WTC11 (cell line): ENCODE results near the gene RUNX1. TPM values are rescaled to one million over a fixed set of nuclear protein-coding genes. Genes with fewer than 3 reads are reported as not detected.

ENCODE experiments used
- ATAC-seq: fragments of 200-7000 bp; cut with Tn5 transposase; 2 replicates; pipeline ENCODE4 v1.10.0; 2021; ENCODE audit warnings: mild to moderate bottlenecking, moderate library complexity
- CTCF ChIA-PET: fragments of 300-600 bp; sonication (Branson Sonifier 250); formaldehyde crosslinking; loops from one replicate; lab custom pipeline; 2021; ENCODE audit warnings: antibody characterized with exemption; lab: Charles Lee
- POLR2A ChIA-PET: fragments of 350-600 bp; sonication (Branson Sonifier 250); formaldehyde crosslinking; loops from one replicate; lab custom pipeline; 2021; ENCODE audit warnings: antibody characterized with exemption; lab: Charles Lee
- DNase-seq: peaks from one replicate; pipeline ENCODE4 v3.0.0; 2021; ENCODE audit warnings: low spot score
- H3K27ac Mint-ChIP-seq: 2 replicates; pipeline ENCODE4 v1.8.0; 2021; ENCODE audit warnings: mixed read lengths
- H3K27me3 Mint-ChIP-seq: 2 replicates; pipeline ENCODE4 v1.8.0; 2021; ENCODE audit warnings: low read depth, mild to moderate bottlenecking, moderate library complexity, mixed read lengths
- H3K36me3 Mint-ChIP-seq: 2 replicates; pipeline ENCODE4 v1.8.0; 2021; ENCODE audit warnings: mixed read lengths
- H3K4me1 Mint-ChIP-seq: 2 replicates; pipeline ENCODE4 v1.8.0; 2022; ENCODE audit warnings: mixed read lengths
- H3K4me3 Mint-ChIP-seq: 2 replicates; pipeline ENCODE4 v1.8.0; 2021; ENCODE audit warnings: mild to moderate bottlenecking, moderate library complexity, mixed read lengths
- H3K9me3 Mint-ChIP-seq: 2 replicates; pipeline ENCODE4 v1.8.0; 2021; ENCODE audit warnings: mixed read lengths
- CBFB ChIP-seq: sonication (generic); formaldehyde crosslinking; IDR thresholded peaks from 2 replicates; pipeline ENCODE4 v1.8.1; 2022; ENCODE audit warnings: mild to moderate bottlenecking, low read depth, missing genetic modification reagents
- ELF4 ChIP-seq: sonication (generic); formaldehyde crosslinking; IDR thresholded peaks from 2 replicates; pipeline ENCODE4 v1.8.1; 2022; ENCODE audit warnings: low read depth, mild to moderate bottlenecking, moderate library complexity, missing genetic modification reagents
- FOXK1 ChIP-seq: sonication (generic); formaldehyde crosslinking; IDR thresholded peaks from 2 replicates; pipeline ENCODE4 v1.8.0; 2022; ENCODE audit warnings: mild to moderate bottlenecking, moderate library complexity, missing genetic modification reagents
- GABPB1 ChIP-seq: sonication (generic); formaldehyde crosslinking; IDR thresholded peaks from 2 replicates; pipeline ENCODE4 v1.8.1; 2023; ENCODE audit warnings: mild to moderate bottlenecking, missing genetic modification reagents
- GTF2I ChIP-seq: fragments of 250-450 bp; sonication (Bioruptor Pico); conservative IDR thresholded peaks from 2 replicates; pipeline ENCODE4 v1.4.0; 2021; ENCODE audit warnings: mild to moderate bottlenecking
- MLX ChIP-seq: sonication (generic); formaldehyde crosslinking; IDR thresholded peaks from 2 replicates; pipeline ENCODE4 v1.8.1; 2023; ENCODE audit warnings: mild to moderate bottlenecking, missing genetic modification reagents, moderate library complexity
- MYBL2 ChIP-seq: sonication (generic); formaldehyde crosslinking; IDR thresholded peaks from 2 replicates; pipeline ENCODE4 v1.8.1; 2023; ENCODE audit warnings: mild to moderate bottlenecking, moderate library complexity, missing genetic modification reagents
- NFYB ChIP-seq: sonication (generic); formaldehyde crosslinking; conservative IDR thresholded peaks from 2 replicates; pipeline ENCODE4 v1.8.0; 2022; ENCODE audit warnings: low read depth, missing genetic modification reagents
- NR1H2 ChIP-seq: sonication (generic); formaldehyde crosslinking; IDR thresholded peaks from 2 replicates; pipeline ENCODE4 v1.9.0; 2021; ENCODE audit warnings: mild to moderate bottlenecking, moderate library complexity, missing genetic modification reagents
- NR2C2 ChIP-seq: sonication (generic); formaldehyde crosslinking; IDR thresholded peaks from 2 replicates; pipeline ENCODE4 v1.8.0; 2022; ENCODE audit warnings: mild to moderate bottlenecking, missing genetic modification reagents
- NR3C1 ChIP-seq: sonication (generic); formaldehyde crosslinking; conservative IDR thresholded peaks from 2 replicates; pipeline ENCODE4 v1.8.1; 2023; ENCODE audit warnings: low read depth, mild to moderate bottlenecking, missing genetic modification reagents
- SMAD3 ChIP-seq: sonication (generic); formaldehyde crosslinking; IDR thresholded peaks from 2 replicates; pipeline ENCODE4 v1.8.0; 2022; ENCODE audit warnings: missing genetic modification reagents, mild to moderate bottlenecking, borderline replicate concordance
- SOX15 ChIP-seq: fragments of 250-450 bp; sonication (Bioruptor Pico); IDR thresholded peaks from 2 replicates; pipeline ENCODE4 v1.9.0; 2021; ENCODE audit warnings: mild to moderate bottlenecking
- USF1 ChIP-seq: sonication (generic); formaldehyde crosslinking; IDR thresholded peaks from 2 replicates; pipeline ENCODE4 v1.8.0; 2022; ENCODE audit warnings: mild to moderate bottlenecking, missing genetic modification reagents
- USF2 ChIP-seq: sonication (generic); formaldehyde crosslinking; IDR thresholded peaks from 2 replicates; pipeline ENCODE4 v1.8.1; 2023; ENCODE audit warnings: mild to moderate bottlenecking, missing genetic modification reagents, moderate library complexity
- ZNF232 ChIP-seq: sonication (generic); formaldehyde crosslinking; IDR thresholded peaks from 2 replicates; pipeline ENCODE4 v1.8.0; 2022; ENCODE audit warnings: mild to moderate bottlenecking, missing genetic modification reagents
- ZNF263 ChIP-seq: sonication (generic); formaldehyde crosslinking; IDR thresholded peaks from 2 replicates; pipeline ENCODE4 v1.8.1; 2022; ENCODE audit warnings: low read depth, mild to moderate bottlenecking, moderate library complexity, missing genetic modification reagents
- total RNA-seq: library from RNA; stranded (reverse); gene quantifications from 3 replicates; pipeline ENCODE4 v1.2.3, GENCODE V29; 2021
- TF ChIP-seq, protein P1 (sequence below): sonication (generic); formaldehyde crosslinking; IDR thresholded peaks from 2 replicates; pipeline ENCODE4 v1.8.0; 2023; ENCODE audit warnings: missing genetic modification reagents
- TF ChIP-seq, protein P2 (sequence below): sonication (generic); formaldehyde crosslinking; IDR thresholded peaks from 2 replicates; pipeline ENCODE4 v1.8.1; 2022; ENCODE audit warnings: low read depth, mild to moderate bottlenecking, moderate library complexity, missing genetic modification reagents, borderline replicate concordance
- TF ChIP-seq, protein P3 (sequence below): fragments of 250-450 bp; sonication (Bioruptor Pico); conservative IDR thresholded peaks from 2 replicates; pipeline ENCODE4 v1.9.0; 2021; ENCODE audit warnings: mild to moderate bottlenecking
- TF ChIP-seq, protein P4 (sequence below): sonication (generic); formaldehyde crosslinking; IDR thresholded peaks from 2 replicates; pipeline ENCODE4 v1.8.0; 2022; ENCODE audit warnings: missing genetic modification reagents
- TF ChIP-seq, protein P5 (sequence below): fragments of 250-450 bp; sonication (Bioruptor Pico); IDR thresholded peaks from 2 replicates; pipeline ENCODE4 v1.9.0; 2021; ENCODE audit warnings: moderate library complexity, mild to moderate bottlenecking, inconsistent platforms, borderline replicate concordance

The RUNX1 gene
- total RNA-seq, 1 experiment from 2014 or later, result 2.2 TPM

GRCh38 chr21:35096959-35097358 lies 47.9 kb upstream of the RUNX1 start (continued):
- no peak for TF ChIP-seq ELF4 (CRISPR knock-in tag)
- TF ChIP-seq ZNF263 (CRISPR knock-in tag), result no peak

- Mint-ChIP-seq H3K9me3 (peaks cover 17% of the 10 kb centered on the region), H3K36me3 (no peaks in the 10 kb centered on the region), H3K27me3 (no peaks in the 10 kb centered on the region; the same call in 1 of the 2 replicates), H3K27ac (no peak overlapping the region), H3K4me1 (no peaks in the 10 kb centered on the region), H3K4me3 (no peak overlapping the region)
- TF ChIP-seq SMAD3 (CRISPR knock-in tag) (no peak), USF1 (CRISPR knock-in tag) (no peak), USF2 (no peak), FOXK1 (no peak), NFYB (CRISPR knock-in tag) (no peak), ZNF232 (CRISPR knock-in tag) (no peak), SOX15 (no peak), CBFB (no peak), NR1H2 (CRISPR knock-in tag) (no peak), GTF2I (CRISPR knock-in tag) (no peak), MLX (no peak), NR2C2 (CRISPR knock-in tag) (no peak)
- TF ChIP-seq, protein P1, sequence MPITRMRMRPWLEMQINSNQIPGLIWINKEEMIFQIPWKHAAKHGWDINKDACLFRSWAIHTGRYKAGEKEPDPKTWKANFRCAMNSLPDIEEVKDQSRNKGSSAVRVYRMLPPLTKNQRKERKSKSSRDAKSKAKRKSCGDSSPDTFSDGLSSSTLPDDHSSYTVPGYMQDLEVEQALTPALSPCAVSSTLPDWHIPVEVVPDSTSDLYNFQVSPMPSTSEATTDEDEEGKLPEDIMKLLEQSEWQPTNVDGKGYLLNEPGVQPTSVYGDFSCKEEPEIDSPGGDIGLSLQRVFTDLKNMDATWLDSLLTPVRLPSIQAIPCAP, result no peak
- TF ChIP-seq, protein P2, sequence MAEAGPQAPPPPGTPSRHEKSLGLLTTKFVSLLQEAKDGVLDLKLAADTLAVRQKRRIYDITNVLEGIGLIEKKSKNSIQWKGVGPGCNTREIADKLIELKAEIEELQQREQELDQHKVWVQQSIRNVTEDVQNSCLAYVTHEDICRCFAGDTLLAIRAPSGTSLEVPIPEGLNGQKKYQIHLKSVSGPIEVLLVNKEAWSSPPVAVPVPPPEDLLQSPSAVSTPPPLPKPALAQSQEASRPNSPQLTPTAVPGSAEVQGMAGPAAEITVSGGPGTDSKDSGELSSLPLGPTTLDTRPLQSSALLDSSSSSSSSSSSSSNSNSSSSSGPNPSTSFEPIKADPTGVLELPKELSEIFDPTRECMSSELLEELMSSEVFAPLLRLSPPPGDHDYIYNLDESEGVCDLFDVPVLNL (CRISPR knock-in tag), result no peak
- TF ChIP-seq, protein P3, sequence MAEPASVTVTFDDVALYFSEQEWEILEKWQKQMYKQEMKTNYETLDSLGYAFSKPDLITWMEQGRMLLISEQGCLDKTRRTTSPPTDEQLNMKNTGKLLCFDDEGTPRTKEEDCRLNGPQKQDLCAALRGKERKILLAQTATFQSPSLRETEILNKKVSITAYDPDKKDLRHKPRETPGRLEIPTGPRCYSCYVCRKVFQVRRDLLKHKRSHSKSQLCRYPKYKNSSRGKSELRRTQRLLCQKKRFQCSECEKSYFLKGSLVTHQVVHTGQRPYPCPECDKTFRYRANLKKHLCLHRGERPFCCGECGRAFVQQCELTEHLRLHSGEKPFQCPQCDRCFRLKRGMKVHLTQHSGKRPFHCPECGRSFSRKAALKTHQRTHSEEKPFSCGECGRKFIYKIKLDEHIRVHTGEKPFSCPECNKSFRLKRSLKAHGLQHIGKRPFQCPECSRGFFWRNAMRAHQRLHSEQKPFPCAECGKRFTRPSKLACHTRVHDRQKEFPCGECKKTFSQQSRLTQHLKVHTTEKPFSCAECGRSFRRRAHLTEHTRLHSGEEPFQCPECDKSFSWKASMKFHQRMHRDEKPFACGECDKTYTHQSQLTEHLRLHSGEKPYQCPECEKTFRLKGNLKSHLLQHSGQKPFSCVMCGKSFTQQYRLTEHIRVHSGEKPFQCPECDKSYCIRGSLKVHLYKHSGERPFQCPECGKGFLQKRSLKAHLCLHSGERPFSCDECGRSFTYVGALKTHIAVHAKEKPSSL (CRISPR knock-in tag), result no peak
- DNase-seq (no peak), ATAC-seq (no peak)
- ChIA-PET CTCF (interaction anchor here (1.1 kb wide), 1 partner anchor 25 kb away, joined by 3 read pairs; no protein-coding TSS in a partner anchor), POLR2A (no interaction called here)
These were observed 46.8 kb upstream of the RUNX1 start for GRCh38 chr21:35095859-35096291.

GRCh38 chr21:35093514-35093913 lies 44.4 kb upstream of the RUNX1 start:
- no peaks in the 10 kb centered on the region for H3K4me1 Mint-ChIP-seq
- no peaks in the 10 kb centered on the region for H3K36me3 Mint-ChIP-seq
- ChIA-PET CTCF (no interaction called here), POLR2A (no interaction called here)
- no peak overlapping the region for H3K4me3 Mint-ChIP-seq
- peaks cover 17% of the 10 kb centered on the region for H3K9me3 Mint-ChIP-seq
- ATAC-seq, result no peak
- DNase-seq, result no peak
- H3K27ac Mint-ChIP-seq, result no peak overlapping the region
- H3K27me3 Mint-ChIP-seq, result no peaks in the 10 kb centered on the region; the same call in 1 of the 2 replicates
- TF ChIP-seq, protein P4, sequence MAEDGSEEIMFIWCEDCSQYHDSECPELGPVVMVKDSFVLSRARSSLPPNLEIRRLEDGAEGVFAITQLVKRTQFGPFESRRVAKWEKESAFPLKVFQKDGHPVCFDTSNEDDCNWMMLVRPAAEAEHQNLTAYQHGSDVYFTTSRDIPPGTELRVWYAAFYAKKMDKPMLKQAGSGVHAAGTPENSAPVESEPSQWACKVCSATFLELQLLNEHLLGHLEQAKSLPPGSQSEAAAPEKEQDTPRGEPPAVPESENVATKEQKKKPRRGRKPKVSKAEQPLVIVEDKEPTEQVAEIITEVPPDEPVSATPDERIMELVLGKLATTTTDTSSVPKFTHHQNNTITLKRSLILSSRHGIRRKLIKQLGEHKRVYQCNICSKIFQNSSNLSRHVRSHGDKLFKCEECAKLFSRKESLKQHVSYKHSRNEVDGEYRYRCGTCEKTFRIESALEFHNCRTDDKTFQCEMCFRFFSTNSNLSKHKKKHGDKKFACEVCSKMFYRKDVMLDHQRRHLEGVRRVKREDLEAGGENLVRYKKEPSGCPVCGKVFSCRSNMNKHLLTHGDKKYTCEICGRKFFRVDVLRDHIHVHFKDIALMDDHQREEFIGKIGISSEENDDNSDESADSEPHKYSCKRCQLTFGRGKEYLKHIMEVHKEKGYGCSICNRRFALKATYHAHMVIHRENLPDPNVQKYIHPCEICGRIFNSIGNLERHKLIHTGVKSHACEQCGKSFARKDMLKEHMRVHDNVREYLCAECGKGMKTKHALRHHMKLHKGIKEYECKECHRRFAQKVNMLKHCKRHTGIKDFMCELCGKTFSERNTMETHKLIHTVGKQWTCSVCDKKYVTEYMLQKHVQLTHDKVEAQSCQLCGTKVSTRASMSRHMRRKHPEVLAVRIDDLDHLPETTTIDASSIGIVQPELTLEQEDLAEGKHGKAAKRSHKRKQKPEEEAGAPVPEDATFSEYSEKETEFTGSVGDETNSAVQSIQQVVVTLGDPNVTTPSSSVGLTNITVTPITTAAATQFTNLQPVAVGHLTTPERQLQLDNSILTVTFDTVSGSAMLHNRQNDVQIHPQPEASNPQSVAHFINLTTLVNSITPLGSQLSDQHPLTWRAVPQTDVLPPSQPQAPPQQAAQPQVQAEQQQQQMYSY (CRISPR knock-in tag), result no peak
- TF ChIP-seq MLX, result no peak
- TF ChIP-seq MYBL2 (CRISPR knock-in tag), result no peak
- TF ChIP-seq NR3C1 (CRISPR knock-in tag), result no peak
- TF ChIP-seq GABPB1 (CRISPR knock-in tag), result no peak
- TF ChIP-seq, protein P5, sequence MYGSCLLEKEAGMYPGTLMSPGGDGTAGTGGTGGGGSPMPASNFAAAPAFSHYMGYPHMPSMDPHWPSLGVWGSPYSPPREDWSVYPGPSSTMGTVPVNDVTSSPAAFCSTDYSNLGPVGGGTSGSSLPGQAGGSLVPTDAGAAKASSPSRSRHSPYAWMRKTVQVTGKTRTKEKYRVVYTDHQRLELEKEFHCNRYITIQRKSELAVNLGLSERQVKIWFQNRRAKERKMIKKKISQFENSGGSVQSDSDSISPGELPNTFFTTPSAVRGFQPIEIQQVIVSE (CRISPR knock-in tag), result no peak
- TF ChIP-seq, protein P1, result no peak
